Measurements from ENCODE around the gene BMP6. TPM values are rescaled to one million over a fixed set of nuclear protein-coding genes. Genes with fewer than 3 reads are reported as not detected.

Gene BMP6
- total RNA-seq, 1 experiment from 2014 or later: 13.6 TPM

DNA sequence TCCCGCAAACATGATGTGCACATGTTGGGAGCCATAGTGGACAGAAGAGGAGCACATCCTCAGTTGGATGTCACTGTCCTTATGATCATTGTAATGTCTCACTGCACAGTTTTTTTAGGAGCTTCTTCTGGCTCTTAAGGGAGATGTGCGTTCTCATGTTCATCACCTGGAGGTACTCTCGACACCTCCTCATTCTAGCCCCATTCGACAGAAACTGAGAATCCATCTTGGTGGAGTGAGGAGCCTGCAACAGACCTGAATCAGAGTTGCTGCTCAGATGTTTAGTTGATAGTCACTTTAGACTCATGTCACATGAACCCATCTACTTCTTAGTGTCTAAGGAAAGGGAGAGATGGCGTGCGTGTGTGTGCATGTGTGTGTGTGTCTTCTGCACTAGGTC, 2.3 kb upstream of the BMP6 start:
- ATAC-seq: no peak
- no peak for TF ChIP-seq SIN3A (IDR thresholded peaks at IDR 0.05; ENCODE audit: borderline replicate concordance, insufficient read depth, low read depth, low read length)
- DNase-seq (ENCODE audit: low read depth, low spot score): no peak
- ChIA-PET POLR2A (no interaction called here), CTCF (interaction anchor here (1.0 to 1.2 kb wide), 2 partner anchors 9 to 273 kb away, joined by 3 read pairs; no protein-coding TSS in a partner anchor)
- Histone ChIP-seq H3K36me3 (ENCODE audit: control insufficient read depth, insufficient read depth, low read length) (no peaks in the 10 kb centered on the region), H3K4me3 (ENCODE audit: low read depth in 2 of 2, low read length in 2 of 2) (no peak overlapping the region), H3K27me3 (ENCODE audit: control insufficient read depth, insufficient read depth, low read length) (no peaks in the 10 kb centered on the region), H3K27ac (ENCODE audit: low read length) (no peak overlapping the region), H3K9me3 (ENCODE audit: control insufficient read depth, insufficient read depth, low read depth, low read length) (no peaks in the 10 kb centered on the region), H3K4me1 (ENCODE audit: control insufficient read depth, insufficient read depth, low read length) (peaks cover 4% of the 10 kb centered on the region; the same call in 1 of the 2 replicates)
- in situ Hi-C loops (cut with HindIII; ENCODE audit: low pct_unique_long_range_greater_than_20kb, low sequenced_read_pairs) (no loop called here), intact Hi-C loops (cut with micrococcal nuclease; ENCODE audit: unreplicated experiment) (loop anchor here (5.0 to 10.0 kb wide), 4 partner anchors 89 to 334 kb away; partner anchors contain the start of gene TXNDC5)
- BruUV-seq (replicated peaks): no TSS peak

DNA sequence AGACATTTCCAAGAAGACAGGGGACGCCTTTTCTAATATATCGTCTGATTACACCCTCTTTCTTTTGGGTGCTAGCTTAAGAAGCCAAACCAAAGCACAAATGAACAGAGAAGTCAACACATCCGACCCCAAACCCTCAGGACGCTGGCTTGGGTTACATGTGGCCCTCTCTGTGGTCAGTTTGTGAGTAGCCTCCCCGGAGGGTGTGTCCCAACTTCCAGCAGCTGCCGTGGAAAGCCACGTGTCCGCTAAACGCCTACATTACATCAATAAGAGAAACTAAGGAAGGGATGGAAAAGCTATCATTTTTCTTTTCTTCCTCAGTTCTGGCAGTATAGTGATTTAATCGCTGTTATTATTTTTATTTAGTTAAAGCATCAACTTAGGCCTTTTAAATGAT, 487 bp upstream of the BMP6 start:
- TF ChIP-seq REST (IDR thresholded peaks at IDR 0.05; ENCODE audit: insufficient read depth in 1 of 2, low read depth in 2 of 2, low read length in 1 of 2) (no peak), SIN3A (IDR thresholded peaks at IDR 0.05; ENCODE audit: borderline replicate concordance, insufficient read depth, low read depth, low read length) (no peak), TCF7L2 (IDR thresholded peaks at IDR 0.05; ENCODE audit: low read depth, low read length) (no peak), POLR2AphosphoS5 (IDR thresholded peaks at IDR 0.05; ENCODE audit: low read depth, low read length) (no peak), CTCF (IDR thresholded peaks at IDR 0.05) (no peak)
- intact Hi-C loops (cut with micrococcal nuclease; ENCODE audit: unreplicated experiment): loop anchor here (5.0 to 10.0 kb wide), 4 partner anchors 149 to 447 kb away; partner anchors contain the start of gene TXNDC5
- Histone ChIP-seq H3K4me3 (ENCODE audit: low read depth in 2 of 2, low read length in 2 of 2) (peak overlapping the region; percentile 61 to 66; a peak in 3 of 4 replicates), H3K9me3 (ENCODE audit: control insufficient read depth, insufficient read depth, low read depth, low read length) (no peaks in the 10 kb centered on the region), H3K27me3 (ENCODE audit: control insufficient read depth, insufficient read depth, low read length) (no peaks in the 10 kb centered on the region), H3K27ac (ENCODE audit: low read length) (no peak overlapping the region), H3K36me3 (ENCODE audit: control insufficient read depth, insufficient read depth, low read length) (no peaks in the 10 kb centered on the region), H3K4me1 (ENCODE audit: control insufficient read depth, insufficient read depth, low read length) (peaks cover 19% of the 10 kb centered on the region)
- no TSS peak for BruUV-seq (replicated peaks)
- DNase-seq (ENCODE audit: low read depth, low spot score) (no peak), ATAC-seq (no peak)
- in situ Hi-C loops (cut with HindIII; ENCODE audit: low pct_unique_long_range_greater_than_20kb, low sequenced_read_pairs): no loop called here
- POLR2A ChIA-PET: interaction anchor here (0.7 kb wide), 1 partner anchor 168 kb away, joined by 3 read pairs; no protein-coding TSS in a partner anchor
- CTCF ChIA-PET: no interaction called here

DNA sequence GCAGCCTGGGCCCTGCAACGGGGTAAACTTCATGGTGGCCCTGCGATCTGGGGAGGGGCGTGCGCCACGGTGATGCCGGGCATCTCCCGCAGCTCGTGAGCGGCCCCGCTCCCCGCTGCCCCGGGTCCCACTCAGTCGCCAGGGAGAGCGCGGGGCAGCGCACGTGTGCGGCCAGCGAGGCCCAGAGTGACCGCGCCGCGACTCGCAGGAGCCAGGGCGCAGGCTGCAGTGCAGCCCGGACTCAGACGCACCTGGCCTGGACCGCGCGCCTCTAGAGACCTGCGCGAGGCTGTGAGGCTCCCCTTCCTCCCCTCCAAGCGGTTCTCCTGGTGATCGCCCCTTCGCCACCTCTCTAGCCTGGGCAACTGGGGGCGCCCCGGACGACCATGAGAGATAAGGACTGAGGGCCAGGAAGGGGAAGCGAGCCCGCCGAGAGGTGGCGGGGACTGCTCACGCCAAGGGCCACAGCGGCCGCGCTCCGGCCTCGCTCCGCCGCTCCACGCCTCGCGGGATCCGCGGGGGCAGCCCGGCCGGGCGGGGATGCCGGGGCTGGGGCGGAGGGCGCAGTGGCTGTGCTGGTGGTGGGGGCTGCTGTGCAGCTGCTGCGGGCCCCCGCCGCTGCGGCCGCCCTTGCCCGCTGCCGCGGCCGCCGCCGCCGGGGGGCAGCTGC, 652 bp downstream of the BMP6 start:
- DNase-seq (ENCODE audit: low read depth, low spot score) (no peak), ATAC-seq (peak; percentile 48)
- POLR2A ChIA-PET: no interaction called here
- in situ Hi-C loops (cut with HindIII; ENCODE audit: low pct_unique_long_range_greater_than_20kb, low sequenced_read_pairs) (no loop called here), intact Hi-C loops (cut with micrococcal nuclease; ENCODE audit: unreplicated experiment) (loop anchor here (5.0 to 10.0 kb wide), 4 partner anchors 148 to 446 kb away; partner anchors contain the start of gene TXNDC5)
- Histone ChIP-seq H3K4me3 (ENCODE audit: low read depth in 2 of 2, low read length in 2 of 2) (peak overlapping the region; percentile 61 to 66), H3K4me1 (ENCODE audit: control insufficient read depth, insufficient read depth, low read length) (peaks cover 30% of the 10 kb centered on the region), H3K36me3 (ENCODE audit: control insufficient read depth, insufficient read depth, low read length) (no peaks in the 10 kb centered on the region), H3K9me3 (ENCODE audit: control insufficient read depth, insufficient read depth, low read depth, low read length) (no peaks in the 10 kb centered on the region), H3K27ac (ENCODE audit: low read length) (no peak overlapping the region), H3K27me3 (ENCODE audit: control insufficient read depth, insufficient read depth, low read length) (no peaks in the 10 kb centered on the region)
- no peak for TF ChIP-seq POLR2AphosphoS5 (IDR thresholded peaks at IDR 0.05; ENCODE audit: low read depth, low read length)
- TF ChIP-seq CTCF (IDR thresholded peaks at IDR 0.05): no peak
- no peak for TF ChIP-seq TCF7L2 (IDR thresholded peaks at IDR 0.05; ENCODE audit: low read depth, low read length)
- no peak for TF ChIP-seq REST (IDR thresholded peaks at IDR 0.05; ENCODE audit: insufficient read depth in 1 of 2, low read depth in 2 of 2, low read length in 1 of 2)
- TF ChIP-seq SIN3A (IDR thresholded peaks at IDR 0.05; ENCODE audit: borderline replicate concordance, insufficient read depth, low read depth, low read length): no peak
- CTCF ChIA-PET: interaction anchor here (0.5 kb wide), 1 partner anchor 317 kb away, joined by 7 read pairs; no protein-coding TSS in a partner anchor
- BruUV-seq (replicated peaks): TSS peak; percentile 78
